HEK293 (cell line): ENCODE results near the gene C22orf39.

Source experiments
- ZNF132 ChIP-seq: fragments of 450-650 bp; formaldehyde crosslinking; IDR thresholded peaks from 2 replicates; pipeline ENCODE4 v1.5.1; 2017; ENCODE audit warnings: missing biosample characterization, missing genetic modification characterization, borderline replicate concordance
- ZNF23 ChIP-seq: fragments of 450-650 bp; formaldehyde crosslinking; IDR thresholded peaks from 2 replicates; pipeline ENCODE4 v1.5.1; 2016; ENCODE audit warnings: missing biosample characterization, missing genetic modification characterization, borderline replicate concordance
- ZNF274 ChIP-seq, 2 experiments: fragments of 200-500 bp in 1 of 2; fragments of 450-650 bp in 1 of 2; sonication (Bioruptor generic) in 1 of 2; formaldehyde crosslinking in 1 of 2; IDR thresholded peaks; 2 replicates each; pipeline versions ENCODE4 v1.5.1 to v1.6.1; 2014 to 2016; ENCODE audit warnings: borderline replicate concordance in 1 of 2, inconsistent platforms in 1 of 2, low read length in 1 of 2, missing biosample characterization in 1 of 2, missing genetic modification characterization in 1 of 2
- ZNF423 ChIP-seq: fragments of 450-650 bp; formaldehyde crosslinking; IDR thresholded peaks from 2 replicates; pipeline ENCODE4 v1.5.1; 2016; ENCODE audit warnings: missing biosample characterization, missing genetic modification characterization
- ZNF658 ChIP-seq: fragments of 450-650 bp; formaldehyde crosslinking; IDR thresholded peaks from 2 replicates; pipeline ENCODE4; 2016; ENCODE audit warnings: missing biosample characterization, missing genetic modification characterization
- ZNF785 ChIP-seq: fragments of 450-650 bp; formaldehyde crosslinking; IDR thresholded peaks from 2 replicates; pipeline ENCODE4 v1.5.1; 2016; ENCODE audit warnings: missing biosample characterization, missing genetic modification characterization
- ZNF837 ChIP-seq: fragments of 450-650 bp; formaldehyde crosslinking; IDR thresholded peaks from 2 replicates; pipeline ENCODE4 v1.5.1; 2016; ENCODE audit warnings: missing biosample characterization, missing genetic modification characterization
- TF ChIP-seq, protein P1 (sequence below): fragments of 450-650 bp; formaldehyde crosslinking; IDR thresholded peaks from 2 replicates; pipeline ENCODE4 v1.5.1; 2016; ENCODE audit warnings: missing biosample characterization, missing genetic modification characterization
- TF ChIP-seq, protein P2 (sequence below): fragments of 450-650 bp; formaldehyde crosslinking; IDR thresholded peaks from 2 replicates; pipeline ENCODE4 v1.5.1; 2016; ENCODE audit warnings: missing biosample characterization, missing genetic modification characterization

GRCh38 chr22:19477321-19478044 is 30.0 kb upstream of the C22orf39 start:
- TF ChIP-seq ZNF132 (tag by site-specific recombination) (no peak), ZNF658 (tag by site-specific recombination) (no peak), ZNF423 (tag by site-specific recombination) (no peak), ZNF23 (tag by site-specific recombination) (no peak), ZNF837 (no peak), ZNF785 (tag by site-specific recombination) (no peak), ZNF274 (IDR thresholded peaks at IDR 0.05; ENCODE audit: low read length) (no peak), ZNF274 (tag by site-specific recombination; IDR thresholded peaks at IDR 0.05; ENCODE audit: borderline replicate concordance) (no peak)
- TF ChIP-seq, protein P1, sequence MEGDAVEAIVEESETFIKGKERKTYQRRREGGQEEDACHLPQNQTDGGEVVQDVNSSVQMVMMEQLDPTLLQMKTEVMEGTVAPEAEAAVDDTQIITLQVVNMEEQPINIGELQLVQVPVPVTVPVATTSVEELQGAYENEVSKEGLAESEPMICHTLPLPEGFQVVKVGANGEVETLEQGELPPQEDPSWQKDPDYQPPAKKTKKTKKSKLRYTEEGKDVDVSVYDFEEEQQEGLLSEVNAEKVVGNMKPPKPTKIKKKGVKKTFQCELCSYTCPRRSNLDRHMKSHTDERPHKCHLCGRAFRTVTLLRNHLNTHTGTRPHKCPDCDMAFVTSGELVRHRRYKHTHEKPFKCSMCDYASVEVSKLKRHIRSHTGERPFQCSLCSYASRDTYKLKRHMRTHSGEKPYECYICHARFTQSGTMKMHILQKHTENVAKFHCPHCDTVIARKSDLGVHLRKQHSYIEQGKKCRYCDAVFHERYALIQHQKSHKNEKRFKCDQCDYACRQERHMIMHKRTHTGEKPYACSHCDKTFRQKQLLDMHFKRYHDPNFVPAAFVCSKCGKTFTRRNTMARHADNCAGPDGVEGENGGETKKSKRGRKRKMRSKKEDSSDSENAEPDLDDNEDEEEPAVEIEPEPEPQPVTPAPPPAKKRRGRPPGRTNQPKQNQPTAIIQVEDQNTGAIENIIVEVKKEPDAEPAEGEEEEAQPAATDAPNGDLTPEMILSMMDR (tag by site-specific recombination): no peak
- TF ChIP-seq, protein P2, sequence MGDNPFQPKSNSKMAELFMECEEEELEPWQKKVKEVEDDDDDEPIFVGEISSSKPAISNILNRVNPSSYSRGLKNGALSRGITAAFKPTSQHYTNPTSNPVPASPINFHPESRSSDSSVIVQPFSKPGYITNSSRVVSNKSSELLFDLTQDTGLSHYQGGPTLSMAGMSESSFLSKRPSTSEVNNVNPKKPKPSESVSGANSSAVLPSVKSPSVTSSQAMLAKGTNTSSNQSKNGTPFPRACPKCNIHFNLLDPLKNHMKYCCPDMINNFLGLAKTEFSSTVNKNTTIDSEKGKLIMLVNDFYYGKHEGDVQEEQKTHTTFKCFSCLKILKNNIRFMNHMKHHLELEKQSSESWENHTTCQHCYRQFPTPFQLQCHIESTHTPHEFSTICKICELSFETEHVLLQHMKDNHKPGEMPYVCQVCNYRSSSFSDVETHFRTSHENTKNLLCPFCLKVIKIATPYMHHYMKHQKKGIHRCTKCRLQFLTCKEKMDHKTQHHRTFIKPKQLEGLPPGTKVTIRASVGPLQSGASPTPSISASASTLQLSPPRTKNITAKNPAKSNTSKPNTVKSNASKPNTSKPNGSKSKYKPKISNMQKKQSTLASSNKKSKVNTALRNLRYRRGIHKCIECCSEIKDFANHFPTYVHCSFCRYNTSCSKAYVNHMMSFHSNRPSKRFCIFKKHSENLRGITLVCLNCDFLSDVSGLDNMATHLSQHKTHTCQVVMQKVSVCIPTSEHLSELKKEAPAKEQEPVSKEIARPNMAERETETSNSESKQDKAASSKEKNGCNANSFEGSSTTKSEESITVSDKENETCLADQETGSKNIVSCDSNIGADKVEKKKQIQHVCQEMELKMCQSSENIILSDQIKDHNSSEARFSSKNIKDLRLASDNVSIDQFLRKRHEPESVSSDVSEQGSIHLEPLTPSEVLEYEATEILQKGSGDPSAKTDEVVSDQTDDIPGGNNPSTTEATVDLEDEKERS (tag by site-specific recombination): no peak
